KMS-11 (cell line): Measurements from ENCODE around the gene CSK.

ENCODE experiments used
- H2AFZ ChIP-seq: fragments of 200-600 bp; sonication (generic); 2 replicates; pipeline ENCODE4 v1.6.1; 2016; ENCODE audit warnings: antibody characterized with exemption, mixed run types, low read depth
- H3K27ac ChIP-seq: fragments of 200-600 bp; sonication (generic); 2 replicates; pipeline ENCODE4 v1.6.1; 2016; ENCODE audit warnings: mild to moderate bottlenecking, mixed run types
- H3K27me3 ChIP-seq: fragments of 200-600 bp; sonication (generic); 2 replicates; pipeline ENCODE4 v1.6.1; 2017; ENCODE audit warnings: mild to moderate bottlenecking, low read depth, mixed run types, moderate library complexity; ENCODE audit not compliant: insufficient read depth
- H3K36me3 ChIP-seq: fragments of 200-600 bp; sonication (generic); 2 replicates; pipeline ENCODE4 v1.6.1; 2017; ENCODE audit warnings: mild to moderate bottlenecking, mixed run types; ENCODE audit not compliant: insufficient read depth
- H3K4me1 ChIP-seq: fragments of 200-600 bp; sonication (generic); 2 replicates; pipeline ENCODE4 v1.6.1; 2016; ENCODE audit warnings: mild to moderate bottlenecking, low read depth, mixed run types; ENCODE audit not compliant: poor library complexity, severe bottlenecking
- H3K4me2 ChIP-seq: fragments of 200-600 bp; sonication (generic); 2 replicates; pipeline ENCODE4 v1.7.0; 2016; ENCODE audit warnings: mild to moderate bottlenecking, mixed run types
- H3K4me3 ChIP-seq: fragments of 200-600 bp; sonication (generic); IDR thresholded peaks from 2 replicates; pipeline ENCODE4 v1.6.1; 2017; ENCODE audit warnings: low read depth, low read length, mixed read lengths; ENCODE audit not compliant: insufficient read depth
- H3K79me2 ChIP-seq: fragments of 200-600 bp; sonication (generic); 2 replicates; pipeline ENCODE4 v1.6.1; 2016; ENCODE audit warnings: low read depth, mixed run types; ENCODE audit not compliant: insufficient read depth
- H3K9ac ChIP-seq: fragments of 200-600 bp; sonication (generic); 2 replicates; pipeline ENCODE4 v1.6.1; 2016; ENCODE audit warnings: mild to moderate bottlenecking, mixed run types
- H4K20me1 ChIP-seq: fragments of 200-600 bp; sonication (generic); 2 replicates; pipeline ENCODE4 v1.6.1; 2016; ENCODE audit warnings: mild to moderate bottlenecking, mixed run types; ENCODE audit not compliant: insufficient read depth
- CTCF ChIP-seq: fragments of 200-600 bp; sonication (generic); conservative IDR thresholded peaks from 2 replicates; pipeline ENCODE4 v1.6.1; 2017; ENCODE audit warnings: low read depth, mild to moderate bottlenecking, antibody characterized with exemption, low read length, moderate library complexity, mixed read lengths

Gene CSK

GRCh38 chr15:74843445-74843828, 61.6 kb downstream of the CSK start:
- Histone ChIP-seq H3K27ac (peak overlapping the region; percentile 74), H3K4me3 (no peak overlapping the region), H2AFZ (peak overlapping the region; percentile 98), H3K4me1 (peaks cover 6% of the 10 kb centered on the region), H3K4me2 (peak overlapping the region; percentile 91), H3K9ac (peak overlapping the region; percentile 88), H3K36me3 (no peaks in the 10 kb centered on the region), H3K79me2 (no peaks in the 10 kb centered on the region), H4K20me1 (no peaks in the 10 kb centered on the region), H3K27me3 (no peaks in the 10 kb centered on the region)
- TF ChIP-seq CTCF, result no peak

GRCh38 chr15:74843891-74844299, 62.0 kb downstream of the CSK start:
- Histone ChIP-seq H3K27ac (peak overlapping the region; percentile 74; the same call in 1 of the 2 replicates), H2AFZ (peak overlapping the region; percentile 98), H3K4me1 (peaks cover 6% of the 10 kb centered on the region), H3K79me2 (no peaks in the 10 kb centered on the region), H3K36me3 (no peaks in the 10 kb centered on the region), H4K20me1 (no peaks in the 10 kb centered on the region), H3K4me3 (no peak overlapping the region), H3K27me3 (no peaks in the 10 kb centered on the region), H3K4me2 (peak overlapping the region; percentile 91), H3K9ac (peak overlapping the region; percentile 88; the same call in 1 of the 2 replicates)
- TF ChIP-seq CTCF, result no peak

- H3K4me3 ChIP-seq, result no peak overlapping the region
- H3K4me2 ChIP-seq, result no peak overlapping the region
- H3K36me3 ChIP-seq, result no peaks in the 10 kb centered on the region
- H3K9ac ChIP-seq, result no peak overlapping the region
- TF ChIP-seq CTCF, result no peak
- no peak overlapping the region for H3K27ac ChIP-seq
- peaks cover 8% of the 10 kb centered on the region for H3K4me1 ChIP-seq
- no peak overlapping the region for H2AFZ ChIP-seq
- no peaks in the 10 kb centered on the region for H3K79me2 ChIP-seq
- no peaks in the 10 kb centered on the region for H3K27me3 ChIP-seq
- H4K20me1 ChIP-seq, result no peaks in the 10 kb centered on the region
Measured at GRCh38 chr15:74844319-74845207, 62.7 kb downstream of the CSK start.

GRCh38 chr15:74845208-74845568, 63.3 kb downstream of the CSK start:
- no peaks in the 10 kb centered on the region for H4K20me1 ChIP-seq
- no peak overlapping the region for H3K9ac ChIP-seq

More at GRCh38 chr15:74845208-74845568, 63.3 kb downstream of the CSK start:
- no peak overlapping the region for H3K4me3 ChIP-seq
- H2AFZ ChIP-seq, result no peak overlapping the region
- H3K79me2 ChIP-seq, result no peaks in the 10 kb centered on the region
- no peak overlapping the region for H3K4me2 ChIP-seq
- peaks cover 13% of the 10 kb centered on the region for H3K4me1 ChIP-seq
- TF ChIP-seq CTCF, result no peak
- H3K27ac ChIP-seq, result no peak overlapping the region
- H3K36me3 ChIP-seq, result no peaks in the 10 kb centered on the region
- no peaks in the 10 kb centered on the region for H3K27me3 ChIP-seq
